ENCODE measurements around the gene CYP27A1.

DNA sequence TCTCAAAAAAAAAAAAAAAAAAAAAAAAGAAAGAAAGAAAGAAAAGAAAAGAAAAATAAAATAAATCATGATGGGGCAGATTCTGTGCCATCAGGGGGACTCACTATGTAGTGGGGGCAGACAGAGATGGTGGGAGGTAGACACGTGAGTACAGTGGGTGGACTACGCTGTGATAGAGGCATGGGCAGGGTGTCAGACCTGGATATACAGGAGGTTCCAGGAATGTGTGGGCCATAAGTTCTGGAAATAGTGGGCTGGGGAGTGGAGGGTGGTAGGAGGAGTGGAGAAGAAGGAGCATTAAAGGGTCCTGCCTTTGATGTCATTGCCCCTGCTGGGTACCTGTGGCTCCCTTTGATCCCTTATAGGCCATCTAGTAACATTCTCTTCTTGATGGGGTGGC is 68.8 kb downstream of the CYP27A1 start:
- TF ChIP-seq, protein P1, sequence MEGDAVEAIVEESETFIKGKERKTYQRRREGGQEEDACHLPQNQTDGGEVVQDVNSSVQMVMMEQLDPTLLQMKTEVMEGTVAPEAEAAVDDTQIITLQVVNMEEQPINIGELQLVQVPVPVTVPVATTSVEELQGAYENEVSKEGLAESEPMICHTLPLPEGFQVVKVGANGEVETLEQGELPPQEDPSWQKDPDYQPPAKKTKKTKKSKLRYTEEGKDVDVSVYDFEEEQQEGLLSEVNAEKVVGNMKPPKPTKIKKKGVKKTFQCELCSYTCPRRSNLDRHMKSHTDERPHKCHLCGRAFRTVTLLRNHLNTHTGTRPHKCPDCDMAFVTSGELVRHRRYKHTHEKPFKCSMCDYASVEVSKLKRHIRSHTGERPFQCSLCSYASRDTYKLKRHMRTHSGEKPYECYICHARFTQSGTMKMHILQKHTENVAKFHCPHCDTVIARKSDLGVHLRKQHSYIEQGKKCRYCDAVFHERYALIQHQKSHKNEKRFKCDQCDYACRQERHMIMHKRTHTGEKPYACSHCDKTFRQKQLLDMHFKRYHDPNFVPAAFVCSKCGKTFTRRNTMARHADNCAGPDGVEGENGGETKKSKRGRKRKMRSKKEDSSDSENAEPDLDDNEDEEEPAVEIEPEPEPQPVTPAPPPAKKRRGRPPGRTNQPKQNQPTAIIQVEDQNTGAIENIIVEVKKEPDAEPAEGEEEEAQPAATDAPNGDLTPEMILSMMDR (conservative IDR thresholded peaks at IDR 0.05; ENCODE audit: low read depth, low read length) = no peak
- no peak for TF ChIP-seq EZH2 (IDR thresholded peaks at IDR 0.05; ENCODE audit: borderline replicate concordance, low read depth, low read length, poor library complexity, severe bottlenecking)

Data from A673 (cell line).